ENCODE measurements around the gene ZFP2.
"Not testable (repeated sequence)": the region's sequence is repeated elsewhere in the genome, so short reads cannot be mapped to it uniquely, and the experiment has no call there.

Gene ZFP2

GRCh38 chr5:178895615-178896571 is at the start of gene ZFP2:
ZFP2 (plus strand) TSS chr5:178895913; CDS start chr5:178931314, 35,401 bp downstream.
- DNase-seq, result no peak

GRCh38 chr5:178849316-178849715 is 46.4 kb upstream of the ZFP2 start:
- no peak for DNase-seq

GRCh38 chr5:178851951-178852350 is 43.8 kb upstream of the ZFP2 start:
- DNase-seq, result no peak

- no peak for DNase-seq
Observed at GRCh38 chr5:178854284-178854683, 41.4 kb upstream of the ZFP2 start.

GRCh38 chr5:178859625-178860521 is 35.8 kb upstream of the ZFP2 start, which contains the start of gene ZNF354B:
ZNF354B (plus strand) TSS chr5:178859953; CDS start chr5:178861048, 1,095 bp downstream.
- peak; percentile 42 to 59 (median 56) for DNase-seq

GRCh38 chr5:178860615-178861014 is 35.1 kb upstream of the ZFP2 start:
- not testable (repeated sequence) for DNase-seq

GRCh38 chr5:178861627-178862026 is 34.1 kb upstream of the ZFP2 start:
- no peak for DNase-seq

GRCh38 chr5:178866946-178867345 is 28.8 kb upstream of the ZFP2 start:
- DNase-seq, result no peak

- DNase-seq, result no peak
Observed at GRCh38 chr5:178869577-178869976, 26.1 kb upstream of the ZFP2 start.

- no peak for DNase-seq
Observed at GRCh38 chr5:178870411-178870810, 25.3 kb upstream of the ZFP2 start.

GRCh38 chr5:178872302-178872701 is 23.4 kb upstream of the ZFP2 start:
- no peak for DNase-seq

- not testable (repeated sequence) for DNase-seq
Observed at GRCh38 chr5:178883115-178883694, 12.5 kb upstream of the ZFP2 start.

GRCh38 chr5:178883815-178884430 is 11.8 kb upstream of the ZFP2 start:
- no peak for DNase-seq

- DNase-seq, result no peak
Observed at GRCh38 chr5:178899289-178899688, 3.6 kb downstream of the ZFP2 start.

- no peak for DNase-seq
Observed at GRCh38 chr5:178902849-178903248, 7.1 kb downstream of the ZFP2 start.

- DNase-seq, result no peak
Observed at GRCh38 chr5:178931846-178932760, 36.4 kb downstream of the ZFP2 start.

- DNase-seq, result no peak
Observed at GRCh38 chr5:178940569-178941360, 45.1 kb downstream of the ZFP2 start, which contains the start of gene ZNF454. ZNF454 (plus strand) TSS chr5:178941198; CDS start chr5:178942792, 1,594 bp downstream.

GRCh38 chr5:178941361-178941760 is 45.6 kb downstream of the ZFP2 start:
- no peak for DNase-seq

- no peak for DNase-seq
Observed at GRCh38 chr5:178965465-178966055, 69.8 kb downstream of the ZFP2 start.

GRCh38 chr5:178981381-178981780 is 85.7 kb downstream of the ZFP2 start:
- no peak for DNase-seq

All from activated CD4-positive, CD25-positive, alpha-beta regulatory T cell (primary cell).